Stomach (tissue), 9 donors: ENCODE measurements around the gene FUT2. TPM values are rescaled to one million over a fixed set of nuclear protein-coding genes. Genes with fewer than 3 reads are reported as not detected.

Source experiments
- DNase-seq, 2 donors: peaks; one replicate each; pipeline versions ENCODE4 v3.0.0 to v3.0.0-alpha.2; 2013 to 2019
- H3K27ac ChIP-seq, 5 donors: fragments of 200-600 bp in 4 of 5; sonication (generic) in 4 of 5; one replicate each; pipeline ENCODE4 v1.5.1; 2013 to 2019; ENCODE audit warnings: mild to moderate bottlenecking in 1 of 5, moderate library complexity in 1 of 5
- H3K27me3 ChIP-seq, 3 donors: fragments of 200-600 bp; sonication (generic); one replicate each; pipeline ENCODE4 v1.5.1; 2017 to 2019; ENCODE audit warnings: mixed run types in 1 of 3
- H3K36me3 ChIP-seq, 4 donors: fragments of 200-600 bp; sonication (generic); 1 replicate in 3 of 4; 2 replicates in 1 of 4; pipeline ENCODE4 v1.5.1; 2016 to 2019
- H3K4me1 ChIP-seq, 4 donors: fragments of 200-600 bp; sonication (generic); one replicate each; pipeline ENCODE4 v1.5.1; 2016 to 2019
- H3K4me3 ChIP-seq, 4 donors: fragments of 200-600 bp; sonication (generic) in 3 of 4; one replicate each; pipeline ENCODE4 v1.5.1; 2016 to 2019; ENCODE audit warnings: mild to moderate bottlenecking in 1 of 4
- H3K9me3 ChIP-seq, 4 donors: fragments of 200-600 bp; sonication (generic); one replicate each; pipeline ENCODE4 v1.5.1; 2016 to 2019
- EP300 ChIP-seq: sonication (generic); formaldehyde crosslinking; IDR thresholded peaks from one replicate; pipeline ENCODE4 v1.6.1; 2017; ENCODE audit warnings: antibody characterized with exemption
- POLR2A ChIP-seq, 4 donors: fragments of 450-650 bp; IDR thresholded peaks; one replicate each; pipeline ENCODE4 v1.6.1; 2016; ENCODE audit warnings: antibody characterized with exemption in 4 of 4, control low read depth in 2 of 4, mild to moderate bottlenecking in 1 of 4, moderate library complexity in 1 of 4
- POLR2AphosphoS5 ChIP-seq, 3 donors: sonication (generic); formaldehyde crosslinking; IDR thresholded peaks; one replicate each; pipeline ENCODE4 v1.6.1; 2016; ENCODE audit warnings: antibody characterized with exemption in 3 of 3
- WGBS, 5 donors: extraction: QIAGEN DNeasy Blood & Tissue Kit in 3 of 5; methylation state at CpG; one replicate each; pipeline versions ENCODE4 v1.1.5 to v1.1.7; 2013 to 2018; 5-methylcytosine and 5-hydroxymethylcytosine counted together
- intact Hi-C: fragments of 100-400 bp; cut with DNase I; formaldehyde crosslinking; loops from one replicate; pipeline ENCODE4 v1.15.1; 2023; ENCODE audit warnings: low total_unique reads
- polyA plus RNA-seq, 3 donors: library from polyadenylated mRNA; stranded (reverse); fragments of 200-250 nt; gene quantifications; one replicate each; pipeline ENCODE4 v1.2.3, GENCODE V29; 2013
- total RNA-seq, 5 donors: library from RNA; depleted of rRNA; stranded (reverse); fragments of >200 nt; gene quantifications; one replicate each; pipeline versions ENCODE4 v1.1.0 to v1.2.3, GENCODE V29; 2014 to 2016
- TF ChIP-seq, protein P1 (sequence below), 7 experiments: fragments of 450-650 bp in 4 of 7; fragments of 200-600 bp in 3 of 7; sonication (generic) in 3 of 7; IDR thresholded peaks; one replicate each; pipeline ENCODE4 v1.5.1; 2016 to 2019; ENCODE audit warnings: antibody characterized with exemption in 7 of 7, control low read depth in 2 of 7, mild to moderate bottlenecking in 1 of 7
- donor health status: healthy with polysubstance abuse.
- donor health status: Bipolar disorder and iron deficiency.
- donor health status: healthy.

FUT2 gene
- total and polyA plus RNA-seq, 8 donors, result 22.7 to 76.8 (median 31.1) TPM

DNA sequence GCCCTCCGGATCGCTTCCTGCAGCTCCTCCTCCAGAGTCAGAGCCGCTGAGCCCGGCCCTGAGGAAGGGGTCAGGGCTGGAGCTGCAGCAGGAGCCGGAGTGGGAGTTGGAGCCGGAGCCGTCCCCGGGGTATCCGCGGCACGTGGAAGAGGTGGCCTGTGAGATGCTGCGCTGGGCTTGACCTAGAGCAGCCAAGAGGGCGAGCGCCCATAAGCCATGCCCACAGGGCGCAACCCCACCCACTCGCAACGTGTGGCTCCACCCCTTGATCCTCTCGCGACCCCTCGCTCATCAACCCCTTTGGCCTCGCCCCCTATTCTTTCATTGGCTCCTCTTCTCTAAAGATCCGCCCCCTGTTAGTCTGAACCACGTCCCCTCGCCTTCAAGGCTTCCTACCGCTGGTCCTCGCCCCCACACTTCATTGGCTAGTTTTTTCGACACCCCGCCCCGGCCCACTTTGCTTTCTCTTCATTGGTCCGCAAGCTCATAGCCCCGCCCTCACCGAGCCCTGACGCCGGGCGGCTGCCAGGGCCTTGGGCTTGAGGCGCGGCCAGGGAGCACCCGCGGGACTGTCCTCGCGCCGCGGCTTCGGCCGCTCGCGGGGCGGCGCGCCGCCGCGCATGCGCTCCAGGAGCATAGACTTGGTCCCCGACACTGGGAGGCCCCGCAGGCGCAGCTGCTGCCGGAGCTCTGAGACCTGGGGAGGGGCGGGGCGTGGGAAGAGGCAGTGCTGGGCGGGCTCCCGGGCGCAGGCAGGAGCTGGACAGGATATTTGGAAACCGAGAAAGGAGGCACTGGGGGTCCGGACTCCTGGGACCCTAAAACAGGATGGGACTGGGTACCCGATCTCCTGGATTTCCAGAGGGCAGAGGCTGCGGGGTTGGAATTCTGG, 18.3 kb downstream of the FUT2 start:
- no peaks in the 10 kb centered on the region for H3K27me3 ChIP-seq
- H3K27ac ChIP-seq, result peak overlapping the region; percentile 67 to 87 (median 83)
- H3K4me1 ChIP-seq, result peaks cover 29 to 57% (median 46%) of the 10 kb centered on the region in 4 donors
- TF ChIP-seq POLR2A (IDR thresholded peaks at IDR 0.05) (no peak), POLR2AphosphoS5 (IDR thresholded peaks at IDR 0.05) (peak; percentile 36 to 58 (median 56)), EP300 (no peak)
- TF ChIP-seq, protein P1, sequence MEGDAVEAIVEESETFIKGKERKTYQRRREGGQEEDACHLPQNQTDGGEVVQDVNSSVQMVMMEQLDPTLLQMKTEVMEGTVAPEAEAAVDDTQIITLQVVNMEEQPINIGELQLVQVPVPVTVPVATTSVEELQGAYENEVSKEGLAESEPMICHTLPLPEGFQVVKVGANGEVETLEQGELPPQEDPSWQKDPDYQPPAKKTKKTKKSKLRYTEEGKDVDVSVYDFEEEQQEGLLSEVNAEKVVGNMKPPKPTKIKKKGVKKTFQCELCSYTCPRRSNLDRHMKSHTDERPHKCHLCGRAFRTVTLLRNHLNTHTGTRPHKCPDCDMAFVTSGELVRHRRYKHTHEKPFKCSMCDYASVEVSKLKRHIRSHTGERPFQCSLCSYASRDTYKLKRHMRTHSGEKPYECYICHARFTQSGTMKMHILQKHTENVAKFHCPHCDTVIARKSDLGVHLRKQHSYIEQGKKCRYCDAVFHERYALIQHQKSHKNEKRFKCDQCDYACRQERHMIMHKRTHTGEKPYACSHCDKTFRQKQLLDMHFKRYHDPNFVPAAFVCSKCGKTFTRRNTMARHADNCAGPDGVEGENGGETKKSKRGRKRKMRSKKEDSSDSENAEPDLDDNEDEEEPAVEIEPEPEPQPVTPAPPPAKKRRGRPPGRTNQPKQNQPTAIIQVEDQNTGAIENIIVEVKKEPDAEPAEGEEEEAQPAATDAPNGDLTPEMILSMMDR (IDR thresholded peaks at IDR 0.05), result no peak
- no peaks in the 10 kb centered on the region for H3K36me3 ChIP-seq
- H3K4me3 ChIP-seq, result peak overlapping the region; percentile 56 to 65 (median 62)
- WGBS, 5 donors, result 0 to 1% (median 1%) methylated on average over 38 to 67 of the region's 67 CpGs
- peak; percentile 99 to 100 for DNase-seq
- H3K9me3 ChIP-seq, result peaks cover 0 to 6% (median 2%) of the 10 kb centered on the region in 4 donors
- intact Hi-C loops, result no loop called here

GRCh38 chr19:48714759-48715675, 19.2 kb downstream of the FUT2 start:
- TF ChIP-seq POLR2A (IDR thresholded peaks at IDR 0.05), result no peak
- TF ChIP-seq, protein P1 (IDR thresholded peaks at IDR 0.05), result no peak
- no peak for TF ChIP-seq POLR2AphosphoS5 (IDR thresholded peaks at IDR 0.05)
- no peak for TF ChIP-seq EP300
- H3K27me3 ChIP-seq, result no peaks in the 10 kb centered on the region
- WGBS, 5 donors, result 32 to 57% (median 49%) methylated on average over 17 to 26 of the region's 26 CpGs
- H3K4me1 ChIP-seq, result peaks cover 35 to 66% (median 53%) of the 10 kb centered on the region in 4 donors
- H3K36me3 ChIP-seq, result no peaks in the 10 kb centered on the region
- DNase-seq, result peak in 1 of 2 donors; percentile 51
- peak overlapping the region; percentile 56 to 65 (median 62) for H3K4me3 ChIP-seq
- peaks cover 0 to 6% (median 2%) of the 10 kb centered on the region in 4 donors for H3K9me3 ChIP-seq
- intact Hi-C loops, result no loop called here
- peak overlapping the region; percentile 67 to 87 (median 83) for H3K27ac ChIP-seq

- peak in 1 of 2 donors; percentile 57 for DNase-seq
Measured at GRCh38 chr19:48715681-48716171, 20.0 kb downstream of the FUT2 start.

More at GRCh38 chr19:48715681-48716171, 20.0 kb downstream of the FUT2 start:
- H3K27ac ChIP-seq, result peak overlapping the region; percentile 1 to 87 (median 83)
- peak overlapping the region in 2 of 4 donors; percentile 15 to 61 for H3K4me3 ChIP-seq
- intact Hi-C loops, result no loop called here
- WGBS, 5 donors, result 40 to 61% (median 52%) methylated on average over 16 to 19 of the region's 19 CpGs
- no peak for TF ChIP-seq EP300
- no peak for TF ChIP-seq POLR2AphosphoS5 (IDR thresholded peaks at IDR 0.05)
- TF ChIP-seq POLR2A (IDR thresholded peaks at IDR 0.05), result no peak
- TF ChIP-seq, protein P1 (IDR thresholded peaks at IDR 0.05), result no peak
- no peaks in the 10 kb centered on the region for H3K36me3 ChIP-seq
- peaks cover 0 to 6% (median 2%) of the 10 kb centered on the region in 4 donors for H3K9me3 ChIP-seq
- peaks cover 39 to 72% (median 57%) of the 10 kb centered on the region in 4 donors for H3K4me1 ChIP-seq
- no peaks in the 10 kb centered on the region for H3K27me3 ChIP-seq
